H9 (cell line): Measurements from ENCODE around the gene MTTP. TPM values are rescaled to one million over a fixed set of nuclear protein-coding genes. Genes with fewer than 3 reads are reported as not detected.
A peak's percentile ranks its signal among the peaks of the same experiment; 100 is the strongest.

Source experiments
- DNase-seq: peaks from one replicate; pipeline ENCODE4 v3.0.0-alpha.2; 2017
- H2AFZ ChIP-seq: one replicate; pipeline ENCODE4 v1.6.1; 2013; ENCODE audit warnings: mild to moderate bottlenecking, low read length, control low read depth, moderate library complexity
- H2AK5ac ChIP-seq: 2 replicates; pipeline ENCODE4 v1.6.1; 2013; ENCODE audit warnings: low read length, control low read depth, mixed read lengths; ENCODE audit not compliant: insufficient read length
- H2BK120ac ChIP-seq: one replicate; pipeline ENCODE4 v1.6.1; 2013; ENCODE audit warnings: low read depth, mild to moderate bottlenecking, low read length, control low read depth, inconsistent platforms; ENCODE audit not compliant: poor library complexity, severe bottlenecking
- H2BK12ac ChIP-seq: 2 replicates; pipeline ENCODE4 v1.6.1; 2013; ENCODE audit warnings: low read length, control low read depth, mixed read lengths, low read depth; ENCODE audit not compliant: insufficient read length
- H2BK15ac ChIP-seq: 2 replicates; pipeline ENCODE4 v1.6.1; 2013; ENCODE audit warnings: low read depth, low read length, control low read depth
- H2BK20ac ChIP-seq: one replicate; pipeline ENCODE4 v1.6.1; 2013; ENCODE audit warnings: low read depth, mild to moderate bottlenecking, low read length, control low read depth, inconsistent platforms; ENCODE audit not compliant: poor library complexity, severe bottlenecking
- H2BK5ac ChIP-seq: 2 replicates; pipeline ENCODE4 v1.6.1; 2013; ENCODE audit warnings: low read length, control low read depth, mixed read lengths; ENCODE audit not compliant: insufficient read length
- H3K14ac ChIP-seq: 2 replicates; pipeline ENCODE4 v1.6.1; 2013; ENCODE audit warnings: low read length, control low read depth; ENCODE audit not compliant: insufficient read depth
- H3K18ac ChIP-seq: 2 replicates; pipeline ENCODE4 v1.6.1; 2013; ENCODE audit warnings: low read depth, mild to moderate bottlenecking, mixed read lengths, low read length, control low read depth; ENCODE audit not compliant: insufficient read length
- H3K23ac ChIP-seq: 2 replicates; pipeline ENCODE4 v1.6.1; 2013; ENCODE audit warnings: low read length, control low read depth, mixed read lengths, low read depth; ENCODE audit not compliant: insufficient read length
- H3K23me2 ChIP-seq: 2 replicates; pipeline ENCODE4 v1.6.1; 2013; ENCODE audit warnings: low read depth, mild to moderate bottlenecking, mixed read lengths, low read length, control low read depth; ENCODE audit not compliant: insufficient read length, poor library complexity, severe bottlenecking
- H3K27ac ChIP-seq: 2 replicates; pipeline ENCODE4 v1.5.1; 2013; ENCODE audit warnings: low read length, control low read depth, mixed read lengths, low read depth; ENCODE audit not compliant: insufficient read length
- H3K27me3 ChIP-seq: 2 replicates; pipeline ENCODE4 v1.6.1; 2013; ENCODE audit warnings: low read length, control low read depth, inconsistent platforms; ENCODE audit not compliant: insufficient read depth
- H3K4ac ChIP-seq: 2 replicates; pipeline ENCODE4 v1.6.1; 2013; ENCODE audit warnings: low read depth, mild to moderate bottlenecking, control low read depth, inconsistent platforms, low read length, moderate library complexity
- H3K4me1 ChIP-seq: 2 replicates; pipeline ENCODE4 v1.6.1; 2013; ENCODE audit warnings: low read length, control low read depth, inconsistent platforms; ENCODE audit not compliant: insufficient read depth
- H3K4me2 ChIP-seq: 2 replicates; pipeline ENCODE4 v1.6.1; 2013; ENCODE audit warnings: low read length, control low read depth, mixed read lengths; ENCODE audit not compliant: insufficient read length, insufficient read depth
- H3K56ac ChIP-seq: 2 replicates; pipeline ENCODE4 v1.6.1; 2013; ENCODE audit warnings: low read depth, mild to moderate bottlenecking, mixed read lengths, low read length, control low read depth; ENCODE audit not compliant: insufficient read length
- H3K79me1 ChIP-seq: 2 replicates; pipeline ENCODE4 v1.6.1; 2013; ENCODE audit warnings: low read depth, mild to moderate bottlenecking, moderate library complexity, low read length, control low read depth, inconsistent platforms; ENCODE audit not compliant: insufficient read depth, poor library complexity, severe bottlenecking
- H3K79me2 ChIP-seq: 2 replicates; pipeline ENCODE4 v1.6.1; 2013; ENCODE audit warnings: low read length, control low read depth, inconsistent platforms; ENCODE audit not compliant: insufficient read depth
- H3K9ac ChIP-seq: 2 replicates; pipeline ENCODE4 v1.6.1; 2013; ENCODE audit warnings: low read length, control low read depth, mixed read lengths; ENCODE audit not compliant: insufficient read length; ENCODE audit errors: extremely low read depth
- H3K9me3 ChIP-seq: one replicate; pipeline ENCODE4 v1.6.1; 2013; ENCODE audit warnings: low read depth, low read length, inconsistent platforms; ENCODE audit not compliant: control insufficient read depth
- H3T11ph ChIP-seq: one replicate; pipeline ENCODE4 v1.6.1; 2013; ENCODE audit warnings: mild to moderate bottlenecking, low read length, control low read depth, inconsistent platforms
- H4K20me1 ChIP-seq: one replicate; pipeline ENCODE4 v1.6.1; 2013; ENCODE audit not compliant: control insufficient read depth, insufficient read length, insufficient read depth
- H4K5ac ChIP-seq: 2 replicates; pipeline ENCODE4 v1.6.1; 2013; ENCODE audit warnings: low read depth, mild to moderate bottlenecking, mixed read lengths, low read length, control low read depth; ENCODE audit not compliant: insufficient read length
- H4K8ac ChIP-seq: replicated peaks from 2 replicates; pipeline ENCODE4 v1.6.1; 2013; ENCODE audit warnings: low read length, control low read depth, mixed read lengths, low read depth; ENCODE audit not compliant: insufficient read length
- H4K91ac ChIP-seq: 2 replicates; pipeline ENCODE4 v1.6.1; 2013; ENCODE audit warnings: low read depth, mild to moderate bottlenecking, moderate library complexity, mixed read lengths, low read length, control low read depth; ENCODE audit not compliant: insufficient read length
- H3K27ac Mint-ChIP-seq, 3 experiments: 2 replicates in 2 of 3; 3 replicates in 1 of 3; pipeline ENCODE4 v1.8.0; 2020 to 2021; ENCODE audit warnings: mixed read lengths in 3 of 3, mild to moderate bottlenecking in 1 of 3, moderate library complexity in 1 of 3
- H3K27me3 Mint-ChIP-seq: 2 replicates; pipeline ENCODE4 v1.8.0; 2021; ENCODE audit warnings: low read depth, mild to moderate bottlenecking, moderate library complexity, mixed read lengths
- H3K36me3 Mint-ChIP-seq, 3 experiments: 2 replicates in 2 of 3; 3 replicates in 1 of 3; pipeline ENCODE4 v1.8.0; 2020 to 2021; ENCODE audit warnings: low read depth in 3 of 3, mixed read lengths in 3 of 3; ENCODE audit not compliant: insufficient read depth in 1 of 3
- H3K4me1 Mint-ChIP-seq, 2 experiments: 2 replicates each; pipeline ENCODE4 v1.8.0; 2020; ENCODE audit warnings: mixed read lengths in 2 of 2
- H3K4me3 Mint-ChIP-seq, 2 experiments: 2 replicates in 1 of 2; 3 replicates in 1 of 2; pipeline ENCODE4 v1.8.0; 2020 to 2021; ENCODE audit warnings: mild to moderate bottlenecking in 2 of 2, mixed read lengths in 2 of 2, moderate library complexity in 1 of 2
- H3K9me3 Mint-ChIP-seq, 2 experiments: 2 replicates in 1 of 2; 3 replicates in 1 of 2; pipeline ENCODE4 v1.8.0; 2020; ENCODE audit warnings: mild to moderate bottlenecking in 2 of 2, mixed read lengths in 2 of 2, moderate library complexity in 1 of 2
- WGBS: extraction: QIAGEN DNeasy Blood & Tissue Kit; methylation state at CpG from one replicate; pipeline ENCODE4 v1.1.7; 2013; ENCODE audit warnings: missing lambda C conversion rate, low lambda C conversion rate, mixed read lengths; ENCODE audit not compliant: insufficient read length; ENCODE audit errors: extremely low coverage; 5-methylcytosine and 5-hydroxymethylcytosine counted together
- total RNA-seq: library from RNA; stranded (reverse); gene quantifications from 2 replicates; pipeline ENCODE4 v1.2.1, GENCODE V29; 2021
- TF ChIP-seq, protein P1 (sequence below): fragments of 200-600 bp; sonication (generic); conservative IDR thresholded peaks from 3 replicates; pipeline ENCODE4 v1.8.0; 2021; ENCODE audit warnings: antibody characterized with exemption, mild to moderate bottlenecking

Gene MTTP
- total RNA-seq, 1 experiment from 2014 or later: 0.46 TPM

DNA sequence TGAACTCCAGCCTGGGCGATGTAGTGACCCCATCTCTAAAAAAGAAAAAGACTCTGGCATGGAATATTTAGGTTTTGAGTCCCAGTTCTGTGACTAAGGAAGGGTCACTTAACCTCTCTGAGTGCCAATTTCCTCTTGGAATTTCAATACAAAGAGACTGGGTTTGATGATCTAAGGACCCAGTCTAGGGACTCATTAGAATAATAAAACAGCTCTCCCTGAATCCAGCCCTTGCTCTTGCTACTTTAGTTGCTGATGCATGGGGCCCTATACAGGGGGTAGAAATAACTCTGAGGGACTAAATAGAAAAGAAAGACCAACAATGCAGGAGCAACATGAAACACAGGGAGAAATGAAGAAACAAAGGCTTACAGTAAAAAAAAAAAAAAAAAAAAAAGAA, 70.4 kb downstream of the MTTP start:
- H2BK12ac ChIP-seq: no peak overlapping the region
- H3K4ac ChIP-seq: no peak overlapping the region
- H4K5ac ChIP-seq: no peak overlapping the region
- no peaks in the 10 kb centered on the region for H4K20me1 ChIP-seq
- H2AFZ ChIP-seq: no peak overlapping the region
- no peak overlapping the region for H2AK5ac ChIP-seq
- H3K79me2 ChIP-seq: no peaks in the 10 kb centered on the region
- Mint-ChIP-seq H3K27ac (0 out of 7 replicates have a peak overlapping the region, but pooled peaks of 1 of the 3 experiments have one; percentile 2), H3K4me1 (peaks cover 36 to 56% of the 10 kb centered on the region in 2 experiments), H3K36me3 (no peaks in the 10 kb centered on the region), H3K4me3 (peak overlapping the region; percentile 1 to 28; a peak in 4 of 5 replicates), H3K9me3 (no peaks in the 10 kb centered on the region; a peak in 2 of 5 replicates), H3K27me3 (peaks cover 73% of the 10 kb centered on the region)
- H3K14ac ChIP-seq: no peak overlapping the region
- H2BK15ac ChIP-seq: no peak overlapping the region
- H3K4me1 ChIP-seq: peaks cover 9% of the 10 kb centered on the region; the same call in 1 of the 2 replicates
- TF ChIP-seq, protein P1, sequence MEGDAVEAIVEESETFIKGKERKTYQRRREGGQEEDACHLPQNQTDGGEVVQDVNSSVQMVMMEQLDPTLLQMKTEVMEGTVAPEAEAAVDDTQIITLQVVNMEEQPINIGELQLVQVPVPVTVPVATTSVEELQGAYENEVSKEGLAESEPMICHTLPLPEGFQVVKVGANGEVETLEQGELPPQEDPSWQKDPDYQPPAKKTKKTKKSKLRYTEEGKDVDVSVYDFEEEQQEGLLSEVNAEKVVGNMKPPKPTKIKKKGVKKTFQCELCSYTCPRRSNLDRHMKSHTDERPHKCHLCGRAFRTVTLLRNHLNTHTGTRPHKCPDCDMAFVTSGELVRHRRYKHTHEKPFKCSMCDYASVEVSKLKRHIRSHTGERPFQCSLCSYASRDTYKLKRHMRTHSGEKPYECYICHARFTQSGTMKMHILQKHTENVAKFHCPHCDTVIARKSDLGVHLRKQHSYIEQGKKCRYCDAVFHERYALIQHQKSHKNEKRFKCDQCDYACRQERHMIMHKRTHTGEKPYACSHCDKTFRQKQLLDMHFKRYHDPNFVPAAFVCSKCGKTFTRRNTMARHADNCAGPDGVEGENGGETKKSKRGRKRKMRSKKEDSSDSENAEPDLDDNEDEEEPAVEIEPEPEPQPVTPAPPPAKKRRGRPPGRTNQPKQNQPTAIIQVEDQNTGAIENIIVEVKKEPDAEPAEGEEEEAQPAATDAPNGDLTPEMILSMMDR: no peak
- H3K27ac ChIP-seq: no peak overlapping the region
- no peak overlapping the region for H3T11ph ChIP-seq
- no peak for DNase-seq
- H3K18ac ChIP-seq: no peak overlapping the region
- no peak overlapping the region for H4K91ac ChIP-seq
- no peak overlapping the region for H2BK5ac ChIP-seq
- no peak overlapping the region for H3K23ac ChIP-seq
- no peak overlapping the region for H3K9ac ChIP-seq
- no peaks in the 10 kb centered on the region for H3K9me3 ChIP-seq
- H2BK20ac ChIP-seq: no peak overlapping the region
- H3K23me2 ChIP-seq: no peaks in the 10 kb centered on the region
- H4K8ac ChIP-seq: no peak overlapping the region
- peaks cover 3% of the 10 kb centered on the region; the same call in 1 of the 2 replicates for H3K27me3 ChIP-seq
- H2BK120ac ChIP-seq: no peak overlapping the region
- H3K56ac ChIP-seq: no peak overlapping the region
- H3K4me2 ChIP-seq: no peak overlapping the region
- no CpG with 5 or more reads among the region's 1 CpG for WGBS
- no peaks in the 10 kb centered on the region for H3K79me1 ChIP-seq
